Bronchial epithelial cell (primary cell): ENCODE results near the gene NFRKB. TPM values are rescaled to one million over a fixed set of nuclear protein-coding genes. Genes with fewer than 3 reads are reported as not detected.

ENCODE experiments used
- DNase-seq: peaks from one replicate; pipeline ENCODE4 v3.0.0-alpha.2; 2010; ENCODE audit warnings: low read depth
- FAIRE-seq: peaks from 2 replicates; lab custom pipeline; 2011; peaks lifted over from hg19 to GRCh38; lab: Jason Lieb, UNC
- H3K27me3 ChIP-seq: 2 replicates; pipeline ENCODE4 v1.5.1; 2011; ENCODE audit warnings: low read length; ENCODE audit not compliant: control insufficient read depth, insufficient read depth
- H3K36me3 ChIP-seq: 2 replicates; pipeline ENCODE4 v1.5.1; 2011; ENCODE audit warnings: low read length; ENCODE audit not compliant: control insufficient read depth, insufficient read depth
- H3K4me3 ChIP-seq: 2 replicates; pipeline ENCODE4 v1.5.1; 2011; ENCODE audit warnings: mild to moderate bottlenecking, low read depth, low read length, control low read depth
- CTCF ChIP-seq: IDR thresholded peaks from 2 replicates; pipeline ENCODE4 v1.5.1; 2011; ENCODE audit warnings: mild to moderate bottlenecking, moderate library complexity, low read length, control low read depth, inconsistent platforms; ENCODE audit not compliant: insufficient read depth, severe bottlenecking
- total RNA-seq: library from RNA; depleted of rRNA; stranded (reverse); fragments of >200 nt; gene quantifications from 2 replicates; pipeline ENCODE4 v1.2.1, GENCODE V29; 2014

Gene NFRKB
- 9.6 and 26.3 TPM in 2 replicates for total RNA-seq

DNA sequence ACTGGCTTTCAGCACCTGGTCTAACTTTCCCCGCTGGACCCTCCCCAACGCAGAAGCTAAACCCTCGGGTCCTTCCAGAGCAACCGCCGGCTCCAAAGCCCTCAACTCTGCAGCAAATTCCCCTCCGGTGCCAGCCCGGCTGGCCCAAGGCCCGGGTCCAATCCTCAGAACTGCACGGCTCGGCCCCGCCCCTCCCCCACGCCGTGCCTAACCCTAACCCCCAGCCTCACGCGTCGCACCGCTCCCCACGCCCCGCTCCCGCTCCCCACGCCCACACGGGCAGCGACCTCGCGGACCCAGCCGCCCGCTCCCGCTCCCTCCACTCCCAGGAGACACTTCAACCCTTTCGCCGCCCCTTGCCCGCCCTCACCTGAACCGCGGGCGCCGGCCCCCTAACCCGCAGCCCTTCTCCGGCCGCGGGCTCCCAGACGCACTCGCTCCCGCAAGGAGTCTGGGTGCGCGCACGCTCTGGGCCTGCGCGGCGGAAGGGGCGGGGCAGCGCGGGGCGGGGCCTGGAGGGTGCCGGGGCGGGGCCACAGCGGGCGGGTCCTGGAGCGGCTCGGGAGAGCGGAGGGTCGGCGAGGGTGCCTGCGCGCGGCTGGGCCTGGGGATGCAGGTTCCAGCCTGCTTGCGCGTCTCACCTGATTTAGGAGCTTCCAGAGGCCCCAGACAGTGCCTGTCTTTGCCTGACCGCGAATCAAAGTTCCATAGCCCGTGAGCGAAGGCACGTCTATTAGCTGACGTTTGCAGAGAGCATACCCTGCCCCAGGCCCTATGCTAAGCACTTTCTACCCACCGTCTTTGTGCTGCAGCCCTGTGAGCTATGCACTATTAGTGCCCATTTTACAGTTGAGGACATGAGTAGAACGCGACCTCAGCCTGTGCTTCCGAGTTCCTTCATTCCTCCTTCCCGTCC is at the start of gene NFRKB:
TSS of gene NFRKB (minus strand) at position 453 of the 916 bp plus-strand sequence. CDS start 2,729 bp downstream, outside the sequence.
- TF ChIP-seq CTCF, result no peak
- Histone ChIP-seq H3K36me3 (peaks cover 9% of the 10 kb centered on the region), H3K27me3 (no peaks in the 10 kb centered on the region), H3K4me3 (peak within 1 kb of the TSS; percentile 79)
- FAIRE-seq (no peak), DNase-seq (peak; percentile 51)

- TF ChIP-seq CTCF, result no peak
- no peak for FAIRE-seq
These were observed 49.3 kb upstream of the NFRKB start for GRCh38 chr11:129944696-129945095.

GRCh38 chr11:129943036-129943435 is 47.7 kb upstream of the NFRKB start:
- FAIRE-seq (no peak), DNase-seq (no peak)

More at GRCh38 chr11:129944696-129945095, 49.3 kb upstream of the NFRKB start:
- H3K36me3 ChIP-seq, result peaks cover 1% of the 10 kb centered on the region
- no peak overlapping the region for H3K4me3 ChIP-seq
- no peaks in the 10 kb centered on the region for H3K27me3 ChIP-seq
- DNase-seq, result no peak

GRCh38 chr11:129939510-129939909 is 44.1 kb upstream of the NFRKB start:
- DNase-seq, result no peak
- TF ChIP-seq CTCF, result no peak
- Histone ChIP-seq H3K36me3 (peaks cover 1% of the 10 kb centered on the region), H3K4me3 (no peak overlapping the region), H3K27me3 (no peaks in the 10 kb centered on the region)
- FAIRE-seq, result no peak

More at GRCh38 chr11:129943036-129943435, 47.7 kb upstream of the NFRKB start:
- no peak for TF ChIP-seq CTCF
- no peaks in the 10 kb centered on the region for H3K27me3 ChIP-seq
- no peak overlapping the region for H3K4me3 ChIP-seq
- peaks cover 1% of the 10 kb centered on the region for H3K36me3 ChIP-seq

GRCh38 chr11:129938764-129939163 is 43.4 kb upstream of the NFRKB start:
- Histone ChIP-seq H3K4me3 (no peak overlapping the region), H3K36me3 (peaks cover 1% of the 10 kb centered on the region), H3K27me3 (no peaks in the 10 kb centered on the region)
- TF ChIP-seq CTCF, result no peak
- no peak for FAIRE-seq
- DNase-seq, result no peak
